ENCODE data around the gene TNIK. TPM values are rescaled to one million over a fixed set of nuclear protein-coding genes. Genes with fewer than 3 reads are reported as not detected.

The TNIK gene
- total RNA-seq, 6 experiments from 2014 or later, result 10.6 to 17.2 (median 11.8) TPM

DNA sequence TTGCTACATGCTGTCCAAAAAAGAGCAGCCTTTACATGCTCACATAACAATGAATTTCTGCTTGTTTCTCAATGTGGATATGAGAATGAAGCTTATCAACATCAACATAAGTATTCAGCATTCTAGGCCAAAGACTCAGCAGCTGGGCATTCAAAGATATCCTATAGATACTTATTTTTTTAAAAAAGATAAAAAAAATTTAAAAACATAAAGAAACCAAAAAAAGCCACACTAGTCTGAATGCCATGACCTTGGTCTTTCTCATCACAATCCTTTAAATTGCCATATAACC is 182.0 kb downstream of the TNIK start:
- no peak for TF ChIP-seq CTCF (IDR thresholded peaks at IDR 0.05)

GRCh38 chr3:171277456-171278298 is 182.5 kb downstream of the TNIK start:
- H3K4me1 Mint-ChIP-seq (ENCODE audit: low read depth), result peaks cover 28% of the 10 kb centered on the region
- H3K4me3 Mint-ChIP-seq, result no peak overlapping the region
- DNase-seq, result no peak
- H3K36me3 Mint-ChIP-seq (ENCODE audit: low read depth), result peaks cover 10% of the 10 kb centered on the region
- no peak overlapping the region for H3K27ac Mint-ChIP-seq
- no peak for TF ChIP-seq CTCF (IDR thresholded peaks at IDR 0.05)
- H3K9me3 Mint-ChIP-seq, result no peaks in the 10 kb centered on the region; the same call in 1 of the 2 replicates
- no peaks in the 10 kb centered on the region for H3K27me3 Mint-ChIP-seq (ENCODE audit: insufficient read depth)

More for the DNA sequence above, 182.0 kb downstream of the TNIK start:
- H3K36me3 Mint-ChIP-seq (ENCODE audit: low read depth), result peaks cover 10% of the 10 kb centered on the region
- DNase-seq, result no peak
- no peak overlapping the region for H3K4me3 Mint-ChIP-seq
- no peak overlapping the region for H3K27ac Mint-ChIP-seq
- peaks cover 34% of the 10 kb centered on the region for H3K4me1 Mint-ChIP-seq (ENCODE audit: low read depth)
- H3K9me3 Mint-ChIP-seq, result no peaks in the 10 kb centered on the region; the same call in 1 of the 2 replicates
- H3K27me3 Mint-ChIP-seq (ENCODE audit: insufficient read depth), result no peaks in the 10 kb centered on the region

GRCh38 chr3:171276923-171277322 is 183.3 kb downstream of the TNIK start:
- Mint-ChIP-seq H3K4me1 (ENCODE audit: low read depth) (peaks cover 21% of the 10 kb centered on the region), H3K27ac (no peak overlapping the region), H3K4me3 (no peak overlapping the region), H3K36me3 (ENCODE audit: low read depth) (peaks cover 10% of the 10 kb centered on the region), H3K9me3 (no peaks in the 10 kb centered on the region; the same call in 1 of the 2 replicates), H3K27me3 (ENCODE audit: insufficient read depth) (no peaks in the 10 kb centered on the region)
- DNase-seq, result no peak
- no peak for TF ChIP-seq CTCF (IDR thresholded peaks at IDR 0.05)

- no peak for TF ChIP-seq CTCF (IDR thresholded peaks at IDR 0.05)
- Mint-ChIP-seq H3K4me3 (no peak overlapping the region), H3K36me3 (ENCODE audit: low read depth) (peaks cover 10% of the 10 kb centered on the region), H3K27me3 (ENCODE audit: insufficient read depth) (no peaks in the 10 kb centered on the region), H3K9me3 (no peaks in the 10 kb centered on the region; the same call in 1 of the 2 replicates), H3K27ac (no peak overlapping the region), H3K4me1 (ENCODE audit: low read depth) (peaks cover 17% of the 10 kb centered on the region)
- no peak for DNase-seq
Measured at GRCh38 chr3:171274222-171274621, 186.0 kb downstream of the TNIK start.

- no peak for TF ChIP-seq CTCF (IDR thresholded peaks at IDR 0.05)
- H3K4me3 Mint-ChIP-seq, result no peak overlapping the region
- H3K4me1 Mint-ChIP-seq (ENCODE audit: low read depth), result peaks cover 32% of the 10 kb centered on the region
- peaks cover 10% of the 10 kb centered on the region; the same call in 1 of the 2 replicates for H3K36me3 Mint-ChIP-seq (ENCODE audit: low read depth)
- no peaks in the 10 kb centered on the region for H3K27me3 Mint-ChIP-seq (ENCODE audit: insufficient read depth)
- H3K9me3 Mint-ChIP-seq, result no peaks in the 10 kb centered on the region
- DNase-seq, result no peak
- H3K27ac Mint-ChIP-seq, result no peak overlapping the region
Measured at GRCh38 chr3:171270541-171270940, 189.7 kb downstream of the TNIK start.

Data from HFFc6 (cell line).